Activated CD4-positive, alpha-beta T cell treated with anti-CD3 and anti-CD28 coated beads for 4 hours (primary cell): Measurements from ENCODE around the gene EXD3.
A peak's percentile ranks its signal among the peaks of the same experiment; 100 is the strongest.
"Not testable (repeated sequence)": the region's sequence is repeated elsewhere in the genome, so short reads cannot be mapped to it uniquely, and the experiment has no call there.

Source experiments
- DNase-seq, 2 donors: peaks; one replicate each; pipeline ENCODE4 v3.0.0-alpha.2; 2020

Gene EXD3

DNA sequence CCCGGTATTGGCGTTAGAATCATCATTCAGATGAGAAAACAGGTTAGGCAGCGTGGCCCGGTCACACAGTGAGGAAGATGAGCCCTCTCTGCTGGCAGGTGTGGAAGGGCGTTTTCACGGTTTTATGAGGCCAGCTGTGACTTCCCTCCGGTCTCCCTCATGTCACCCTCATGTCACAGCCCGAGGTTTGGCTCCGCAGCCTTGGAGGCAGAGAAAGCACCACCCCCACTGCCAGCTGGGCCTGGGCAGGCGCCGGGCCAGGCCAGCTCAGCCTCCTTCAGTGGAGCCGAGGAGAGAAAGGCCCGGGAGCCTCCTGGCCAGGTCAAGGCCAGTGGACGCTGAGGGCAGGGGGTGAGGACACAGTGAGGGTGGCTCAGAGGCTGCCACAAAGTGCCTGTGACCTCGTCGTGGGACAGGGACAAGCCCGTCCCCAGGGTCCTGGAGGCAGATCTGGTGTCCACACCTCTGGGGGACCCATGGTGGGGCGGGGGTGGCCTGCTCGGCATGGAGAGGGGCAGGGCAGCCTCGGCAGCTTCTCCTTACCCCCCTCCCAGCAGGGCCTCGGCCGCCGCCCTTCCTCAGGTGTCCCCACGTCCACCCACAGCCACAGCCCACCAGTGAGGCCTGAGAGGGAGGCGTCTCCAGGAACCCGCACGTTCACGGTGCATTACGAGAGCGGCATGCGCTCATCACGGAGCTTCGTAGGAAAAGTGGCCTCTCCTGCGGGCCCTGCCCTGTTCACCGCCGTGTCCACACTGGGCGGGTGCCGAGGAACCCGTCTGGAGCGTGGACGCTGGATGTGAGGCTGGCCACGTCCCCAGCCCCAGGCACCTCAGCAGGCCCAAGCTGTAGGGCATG lies 32.2 kb downstream of the EXD3 start:
- DNase-seq, result no peak

DNA sequence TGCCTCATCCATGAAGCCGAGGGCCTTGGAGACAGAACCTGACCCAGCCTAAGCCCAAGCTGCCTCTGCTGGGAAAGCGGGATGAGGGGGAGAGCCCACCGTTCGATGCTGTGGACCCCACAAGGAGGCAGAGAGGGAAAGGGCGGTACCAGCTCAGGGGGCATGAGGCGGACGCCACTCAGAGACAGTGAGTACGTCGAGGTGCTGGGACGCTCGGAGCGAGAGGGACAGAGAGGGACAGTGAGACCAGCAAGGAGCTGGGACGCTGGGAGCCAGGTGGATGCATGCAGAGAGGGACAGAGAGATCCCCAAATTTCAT lies 33.6 kb downstream of the EXD3 start:
- DNase-seq, result no peak

DNA sequence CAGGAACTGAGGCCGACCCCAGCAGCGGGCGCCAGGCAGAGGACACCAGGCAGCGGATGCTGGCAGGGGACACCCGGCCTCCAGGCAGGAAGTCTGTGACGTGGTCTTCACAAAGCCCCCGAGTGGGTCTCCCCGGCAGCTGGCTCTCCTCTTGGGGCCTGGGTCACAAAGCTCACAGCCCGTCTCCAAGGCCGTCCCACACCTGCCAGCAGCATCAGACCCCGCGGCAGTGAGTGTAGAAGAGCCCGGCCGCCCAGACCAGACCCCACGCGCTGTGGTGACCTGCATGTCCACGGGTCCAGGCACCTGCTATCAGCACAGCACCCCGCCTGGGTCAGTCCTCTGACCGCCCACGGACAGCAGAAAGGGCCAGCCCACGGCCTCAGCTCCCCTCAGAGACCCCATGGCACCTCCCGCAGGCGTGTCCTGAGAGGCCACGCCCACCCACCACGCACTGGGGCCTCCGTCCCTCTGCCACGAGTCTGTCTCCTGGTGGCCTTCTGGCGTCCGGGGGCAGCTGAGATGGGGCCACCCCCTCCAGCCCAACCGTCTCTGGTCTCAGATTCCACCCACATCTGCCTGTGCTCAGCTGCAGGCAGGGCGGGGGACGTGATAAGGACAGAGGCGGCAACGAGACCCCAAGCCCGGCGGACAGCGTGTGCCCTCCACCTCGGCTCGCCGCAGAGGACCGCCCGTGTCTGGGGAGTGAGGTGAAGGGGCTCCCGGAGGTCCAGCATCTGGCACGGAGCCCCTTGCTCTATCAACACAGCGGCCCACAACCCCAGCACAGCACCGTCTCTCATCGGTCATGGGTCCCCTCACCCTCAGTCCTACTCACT lies 34.2 kb downstream of the EXD3 start:
- DNase-seq, result no peak

DNA sequence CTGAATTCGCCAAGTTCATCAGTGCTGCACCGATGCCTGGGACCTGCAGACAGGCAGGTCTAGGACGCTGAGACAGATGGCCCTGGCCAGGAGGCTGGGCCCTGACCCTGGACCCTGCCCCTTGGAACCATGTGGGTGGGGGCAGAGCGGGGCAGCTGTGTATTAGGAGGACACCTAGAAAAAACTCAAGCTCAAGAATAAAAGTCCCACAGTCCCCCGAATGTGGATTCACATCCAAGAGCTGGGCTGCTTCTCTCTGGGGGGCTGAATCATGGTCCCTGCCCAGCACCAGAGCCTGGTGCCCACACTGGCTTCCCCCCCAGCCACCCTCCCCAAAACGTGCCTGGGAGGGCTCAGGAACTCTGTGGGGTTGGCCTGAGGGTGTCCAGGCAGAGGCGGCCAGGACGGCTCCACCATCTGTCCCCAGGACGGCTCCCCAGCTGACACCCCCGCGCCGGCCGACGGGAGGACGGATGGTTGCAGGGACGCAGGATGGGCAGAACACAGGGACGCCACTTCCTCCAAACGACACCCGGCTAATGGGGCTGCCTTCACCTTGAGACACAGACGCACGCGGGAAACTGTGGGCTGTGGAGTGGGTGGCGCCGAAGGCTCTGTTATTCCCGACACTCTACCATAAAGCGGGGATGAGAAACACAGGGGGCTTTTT lies 34.9 kb downstream of the EXD3 start:
- DNase-seq, result no peak

DNA sequence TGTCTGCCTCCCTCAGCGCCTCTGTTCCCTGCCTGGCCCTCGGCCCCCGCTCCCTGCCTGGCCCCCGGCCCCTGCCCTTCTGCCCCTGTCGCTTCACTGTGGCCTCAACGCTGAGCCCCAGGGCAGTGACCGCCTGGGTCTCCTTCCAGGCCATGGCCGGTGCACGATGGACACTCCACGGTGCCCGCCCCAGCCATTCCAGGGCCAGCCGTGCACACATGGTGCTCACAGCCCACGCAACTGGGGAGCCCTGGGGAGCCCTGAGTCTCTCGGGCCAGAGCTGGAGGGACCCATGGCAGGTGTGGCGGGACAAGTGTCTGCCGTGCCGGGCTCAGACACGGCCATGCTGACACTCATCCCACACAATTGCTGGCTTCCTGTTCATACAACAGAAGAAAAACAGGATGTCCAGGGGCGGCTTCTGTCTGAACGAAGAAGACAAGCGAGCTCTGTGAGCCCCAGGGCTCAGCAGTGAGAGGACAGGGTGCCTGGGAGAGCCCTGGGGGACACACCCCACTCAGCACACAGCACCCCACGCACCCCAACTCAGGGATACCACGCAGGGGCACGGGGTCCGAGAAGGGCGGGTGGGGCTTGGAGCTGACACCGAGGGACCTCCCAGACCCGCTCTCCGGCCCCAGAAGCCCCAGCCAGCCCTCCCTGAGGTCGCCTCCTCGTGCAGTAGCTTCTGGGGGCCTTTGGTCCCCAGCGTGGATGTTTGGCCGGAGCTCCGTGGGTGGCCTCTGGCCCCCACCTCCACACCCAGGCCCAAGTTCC lies 35.7 kb downstream of the EXD3 start:
- peak; percentile 25 to 32 for DNase-seq

DNA sequence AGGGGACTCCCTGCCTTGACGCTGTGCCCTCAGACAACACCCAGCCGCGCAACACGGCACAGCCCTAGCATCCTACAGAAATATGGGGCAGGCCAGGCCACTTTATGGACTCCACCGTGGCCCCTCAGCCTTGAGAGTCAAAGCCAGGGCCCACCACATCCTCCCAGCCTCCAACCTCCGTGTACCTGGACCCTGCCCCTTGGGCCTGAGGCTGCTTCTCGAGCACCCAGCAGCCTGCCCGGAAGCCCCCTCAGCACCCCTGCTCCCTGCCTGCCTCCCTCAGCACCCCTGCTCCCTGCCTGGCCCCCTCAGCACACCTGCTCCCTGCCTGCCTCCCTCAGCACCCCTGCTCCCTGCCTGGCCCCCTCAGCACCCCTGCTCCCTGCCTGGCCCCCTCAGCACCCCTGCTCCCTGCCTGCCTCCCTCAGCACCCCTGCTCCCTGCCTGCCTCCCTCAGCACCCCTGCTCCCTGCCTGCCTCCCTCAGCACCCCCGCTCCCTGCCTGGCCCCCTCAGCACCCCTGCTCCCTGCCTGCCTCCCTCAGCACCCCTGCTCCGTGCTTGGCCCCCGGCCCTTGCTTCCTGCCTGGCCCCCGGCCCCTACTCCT lies 36.4 kb downstream of the EXD3 start:
- DNase-seq, result not testable (repeated sequence)

GRCh38 chr9:137385061-137385655 lies 37.8 kb downstream of the EXD3 start:
- no peak for DNase-seq

- DNase-seq, result no peak
Observed at GRCh38 chr9:137383784-137384756, 38.9 kb downstream of the EXD3 start.

DNA sequence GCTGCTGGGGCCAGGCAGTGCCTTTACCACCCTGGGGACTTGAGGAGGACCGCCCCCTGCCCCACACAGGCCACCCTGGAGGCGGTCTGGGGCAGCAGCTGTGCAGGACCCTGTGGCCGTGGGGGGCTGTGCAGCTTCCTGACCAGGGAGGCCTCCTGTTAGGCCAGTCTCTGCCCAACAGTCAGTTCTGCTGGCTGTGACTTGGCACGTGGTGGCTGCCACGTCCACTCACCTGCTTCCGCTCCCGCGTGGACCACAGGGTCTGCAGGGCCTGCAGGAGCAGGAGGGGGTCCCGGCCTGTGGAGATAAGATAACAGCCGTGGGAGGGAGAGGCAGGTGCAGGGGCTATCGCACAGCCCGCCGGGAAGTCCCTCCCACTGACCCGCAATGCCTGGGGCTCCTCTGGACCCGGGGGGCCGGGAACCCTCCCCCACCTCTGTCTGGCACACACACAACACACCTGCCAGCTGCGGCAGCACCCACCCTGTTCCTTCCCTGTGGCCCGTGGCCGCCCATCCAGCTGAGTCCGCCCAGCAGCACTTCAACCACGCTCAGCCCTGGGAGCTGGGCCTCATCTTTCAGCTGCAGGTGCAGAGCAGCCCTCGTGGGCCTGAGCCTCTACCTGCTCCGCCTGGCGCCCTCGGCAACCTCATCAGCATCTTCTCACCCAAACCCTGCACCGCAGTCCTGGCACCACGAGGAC lies 39.7 kb downstream of the EXD3 start:
- no peak for DNase-seq

DNA sequence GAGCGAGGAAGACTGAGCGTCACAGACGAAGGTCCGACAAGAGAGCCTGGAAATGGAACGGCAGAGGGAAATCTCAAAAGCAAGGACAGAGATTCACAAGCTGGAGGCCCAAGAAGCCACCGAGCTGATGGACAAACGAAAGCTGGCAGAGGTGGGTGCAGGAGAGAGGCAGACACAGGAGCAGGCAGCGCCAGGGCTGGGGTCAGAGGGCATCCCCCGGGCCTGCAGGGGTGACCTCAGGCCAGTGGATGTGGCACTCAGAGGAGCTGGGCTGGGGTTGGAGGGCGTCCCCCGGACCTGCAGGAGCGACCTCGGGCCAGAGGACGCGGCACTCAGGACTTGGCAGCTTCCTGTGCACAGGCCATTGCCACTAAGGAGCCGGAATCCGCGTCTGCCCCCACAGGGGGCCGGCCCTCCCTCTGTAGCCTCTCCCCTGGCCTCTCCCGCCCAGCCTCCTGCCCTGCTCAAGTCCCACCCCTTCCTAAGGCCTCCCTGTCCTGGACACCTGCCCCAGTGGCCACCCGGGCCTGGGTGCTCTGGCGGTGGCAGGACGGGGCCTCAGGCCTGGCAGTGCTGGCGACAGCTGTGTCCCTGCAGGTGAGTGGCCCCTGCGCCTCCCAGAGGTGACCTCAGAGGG lies 40.4 kb downstream of the EXD3 start:
- no peak for DNase-seq

GRCh38 chr9:137381501-137382443 lies 41.2 kb downstream of the EXD3 start:
- no peak for DNase-seq

DNA sequence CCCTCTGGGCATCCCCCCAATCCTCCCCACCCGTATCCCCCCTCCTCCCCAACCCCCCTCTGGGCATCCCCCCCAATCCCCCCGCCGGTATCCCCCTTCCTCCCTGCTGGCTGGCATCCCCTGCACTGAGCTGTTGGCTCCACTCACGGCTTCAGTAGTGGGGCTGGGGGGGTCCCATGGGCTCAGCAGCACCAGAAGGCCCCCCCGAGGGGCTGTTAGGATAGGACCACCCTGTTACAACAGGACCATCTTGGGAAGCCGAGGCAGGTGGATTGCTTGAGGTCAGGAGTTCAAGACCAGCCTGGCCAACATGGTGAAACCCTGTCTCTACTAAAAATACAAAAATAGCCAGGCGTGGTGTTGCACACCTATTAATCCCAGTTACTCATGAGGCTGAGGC lies 42.4 kb downstream of the EXD3 start:
- DNase-seq, result no peak

DNA sequence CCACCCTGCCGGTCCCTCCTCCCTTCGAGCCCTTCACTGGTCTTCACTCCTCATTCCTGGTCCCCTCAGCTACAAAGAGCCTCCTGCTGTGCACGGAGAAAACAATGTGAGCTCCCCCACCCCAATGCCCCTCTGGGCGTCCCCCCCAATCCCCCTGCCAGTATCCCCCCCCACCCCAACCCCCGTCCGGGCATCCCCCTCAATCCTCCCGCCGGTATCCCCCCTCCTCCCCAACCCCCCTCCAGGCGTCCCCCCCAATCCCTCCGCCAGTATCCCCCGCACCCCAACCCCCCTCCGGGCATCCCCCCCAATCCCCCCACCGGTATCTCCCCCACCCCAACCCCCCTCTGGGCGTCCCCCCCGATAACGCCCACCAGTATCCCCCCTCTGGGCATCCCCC lies 42.8 kb downstream of the EXD3 start:
- no peak for DNase-seq

DNA sequence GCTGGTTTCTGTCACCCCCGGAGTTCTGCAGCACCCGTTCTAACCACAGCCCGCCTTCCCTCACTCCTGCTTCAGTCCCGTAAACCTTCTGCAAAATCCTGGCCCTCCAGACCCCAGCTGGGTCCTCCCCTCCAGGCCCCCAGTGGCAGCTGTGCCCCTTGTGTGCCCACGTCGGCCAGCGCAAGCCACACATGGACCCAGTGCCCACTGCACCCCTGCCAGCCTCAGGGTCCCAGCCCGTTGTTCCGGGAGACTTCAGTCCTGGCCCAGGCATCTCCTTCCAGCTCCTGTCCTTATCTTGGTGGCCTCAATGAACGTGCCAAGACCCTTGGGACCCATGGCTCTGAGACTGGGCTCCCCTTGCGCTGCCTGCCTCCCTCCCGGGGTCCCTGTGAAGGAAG lies 43.2 kb downstream of the EXD3 start:
- no peak for DNase-seq

- DNase-seq, result not testable (repeated sequence)
Observed at GRCh38 chr9:137378688-137379410, 44.1 kb downstream of the EXD3 start.

- no peak for DNase-seq
Observed at GRCh38 chr9:137376386-137376785, 46.6 kb downstream of the EXD3 start.

DNA sequence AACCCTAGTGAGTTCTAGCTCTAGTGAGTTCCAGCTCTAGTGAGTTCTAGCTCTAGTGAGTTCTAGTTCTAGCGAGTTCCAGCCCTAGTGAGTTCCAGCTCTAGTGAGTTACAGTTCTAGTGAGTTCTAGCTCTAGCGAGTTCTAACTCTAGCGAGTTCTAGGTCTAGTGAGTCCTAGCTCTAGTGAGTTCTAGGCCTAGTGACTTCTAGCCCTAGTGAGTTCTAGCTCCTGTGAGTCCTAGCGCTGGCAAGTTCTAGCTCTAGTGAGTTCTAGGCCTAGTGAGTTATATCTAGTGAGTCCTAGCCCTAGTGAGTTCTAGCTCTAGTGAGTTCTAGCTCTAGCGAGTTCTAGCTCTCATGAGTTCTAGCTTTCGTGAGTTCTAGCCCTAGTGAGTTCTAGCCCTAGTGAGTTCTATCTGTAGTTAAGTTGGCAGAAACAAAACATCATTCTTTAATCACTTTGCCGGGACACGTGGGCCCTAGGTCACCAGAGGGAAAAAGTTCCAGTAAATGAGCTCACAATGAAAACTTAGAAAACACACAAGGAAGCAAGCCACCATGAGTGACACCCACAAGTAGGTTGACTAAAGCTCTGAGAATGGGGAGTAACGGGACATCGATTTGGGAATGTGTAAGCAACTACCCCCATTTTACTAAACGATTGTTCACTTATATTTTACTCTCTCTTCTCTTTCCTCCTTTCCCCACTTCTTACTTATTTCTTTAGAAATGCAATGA lies 47.5 kb downstream of the EXD3 start:
- no peak for DNase-seq
